ENCODE measurements around the gene RASD2. TPM values are rescaled to one million over a fixed set of nuclear protein-coding genes. Genes with fewer than 3 reads are reported as not detected.

Gene RASD2
- total and polyA plus RNA-seq, 2 experiments from 2014 or later = 1.2 to 3.6 TPM

- no peaks in the 10 kb centered on the region for H3K9me2 ChIP-seq (ENCODE audit: insufficient read depth)
- H3K27ac ChIP-seq (ENCODE audit: low read depth) = no peak overlapping the region
- ATAC-seq (no peak), DNase-seq (ENCODE audit: low spot score) (no peak)
- H3K4me1 ChIP-seq (ENCODE audit: insufficient read depth) = no peaks in the 10 kb centered on the region
- Mint-ChIP-seq H3K36me3 (ENCODE audit: low read depth) (no peaks in the 10 kb centered on the region), H3K4me3 (no peak overlapping the region), H3K27me3 (ENCODE audit: insufficient read depth, low read depth, poor library complexity) (peaks cover 6% of the 10 kb centered on the region), H3K4me1 (peaks cover 7% of the 10 kb centered on the region; the same call in 1 of the 3 replicates), H3K9me3 (no peaks in the 10 kb centered on the region), H3K27ac (no peak overlapping the region)
- no peak overlapping the region for H2AFZ ChIP-seq
- H3K4me3 ChIP-seq = no peak overlapping the region
- no peaks in the 10 kb centered on the region for H3K27me3 ChIP-seq (ENCODE audit: insufficient read depth)
- H3F3A ChIP-seq (replicated peaks; ENCODE audit: low read depth) = no peaks in the 10 kb centered on the region
- no peaks in the 10 kb centered on the region for H3K36me3 ChIP-seq (ENCODE audit: insufficient read depth)
- no peaks in the 10 kb centered on the region for H3K79me2 ChIP-seq (replicated peaks; ENCODE audit: insufficient read depth)
- TF ChIP-seq CREB1 (CRISPR knock-in tag; IDR thresholded peaks at IDR 0.05; ENCODE audit: low read depth) (no peak), STAT1 (IDR thresholded peaks at IDR 0.05; ENCODE audit: unreplicated experiment) (no peak), CTCF (conservative IDR thresholded peaks at IDR 0.05; ENCODE audit: low read depth in 2 of 2) (no peak), ZNF331 (CRISPR knock-in tag; IDR thresholded peaks at IDR 0.05; ENCODE audit: low read depth) (no peak), ZNF114 (CRISPR knock-in tag; IDR thresholded peaks at IDR 0.05) (no peak), POLR2AphosphoS5 (IDR thresholded peaks at IDR 0.05; ENCODE audit: low read depth) (no peak)
- TF ChIP-seq, protein P1, sequence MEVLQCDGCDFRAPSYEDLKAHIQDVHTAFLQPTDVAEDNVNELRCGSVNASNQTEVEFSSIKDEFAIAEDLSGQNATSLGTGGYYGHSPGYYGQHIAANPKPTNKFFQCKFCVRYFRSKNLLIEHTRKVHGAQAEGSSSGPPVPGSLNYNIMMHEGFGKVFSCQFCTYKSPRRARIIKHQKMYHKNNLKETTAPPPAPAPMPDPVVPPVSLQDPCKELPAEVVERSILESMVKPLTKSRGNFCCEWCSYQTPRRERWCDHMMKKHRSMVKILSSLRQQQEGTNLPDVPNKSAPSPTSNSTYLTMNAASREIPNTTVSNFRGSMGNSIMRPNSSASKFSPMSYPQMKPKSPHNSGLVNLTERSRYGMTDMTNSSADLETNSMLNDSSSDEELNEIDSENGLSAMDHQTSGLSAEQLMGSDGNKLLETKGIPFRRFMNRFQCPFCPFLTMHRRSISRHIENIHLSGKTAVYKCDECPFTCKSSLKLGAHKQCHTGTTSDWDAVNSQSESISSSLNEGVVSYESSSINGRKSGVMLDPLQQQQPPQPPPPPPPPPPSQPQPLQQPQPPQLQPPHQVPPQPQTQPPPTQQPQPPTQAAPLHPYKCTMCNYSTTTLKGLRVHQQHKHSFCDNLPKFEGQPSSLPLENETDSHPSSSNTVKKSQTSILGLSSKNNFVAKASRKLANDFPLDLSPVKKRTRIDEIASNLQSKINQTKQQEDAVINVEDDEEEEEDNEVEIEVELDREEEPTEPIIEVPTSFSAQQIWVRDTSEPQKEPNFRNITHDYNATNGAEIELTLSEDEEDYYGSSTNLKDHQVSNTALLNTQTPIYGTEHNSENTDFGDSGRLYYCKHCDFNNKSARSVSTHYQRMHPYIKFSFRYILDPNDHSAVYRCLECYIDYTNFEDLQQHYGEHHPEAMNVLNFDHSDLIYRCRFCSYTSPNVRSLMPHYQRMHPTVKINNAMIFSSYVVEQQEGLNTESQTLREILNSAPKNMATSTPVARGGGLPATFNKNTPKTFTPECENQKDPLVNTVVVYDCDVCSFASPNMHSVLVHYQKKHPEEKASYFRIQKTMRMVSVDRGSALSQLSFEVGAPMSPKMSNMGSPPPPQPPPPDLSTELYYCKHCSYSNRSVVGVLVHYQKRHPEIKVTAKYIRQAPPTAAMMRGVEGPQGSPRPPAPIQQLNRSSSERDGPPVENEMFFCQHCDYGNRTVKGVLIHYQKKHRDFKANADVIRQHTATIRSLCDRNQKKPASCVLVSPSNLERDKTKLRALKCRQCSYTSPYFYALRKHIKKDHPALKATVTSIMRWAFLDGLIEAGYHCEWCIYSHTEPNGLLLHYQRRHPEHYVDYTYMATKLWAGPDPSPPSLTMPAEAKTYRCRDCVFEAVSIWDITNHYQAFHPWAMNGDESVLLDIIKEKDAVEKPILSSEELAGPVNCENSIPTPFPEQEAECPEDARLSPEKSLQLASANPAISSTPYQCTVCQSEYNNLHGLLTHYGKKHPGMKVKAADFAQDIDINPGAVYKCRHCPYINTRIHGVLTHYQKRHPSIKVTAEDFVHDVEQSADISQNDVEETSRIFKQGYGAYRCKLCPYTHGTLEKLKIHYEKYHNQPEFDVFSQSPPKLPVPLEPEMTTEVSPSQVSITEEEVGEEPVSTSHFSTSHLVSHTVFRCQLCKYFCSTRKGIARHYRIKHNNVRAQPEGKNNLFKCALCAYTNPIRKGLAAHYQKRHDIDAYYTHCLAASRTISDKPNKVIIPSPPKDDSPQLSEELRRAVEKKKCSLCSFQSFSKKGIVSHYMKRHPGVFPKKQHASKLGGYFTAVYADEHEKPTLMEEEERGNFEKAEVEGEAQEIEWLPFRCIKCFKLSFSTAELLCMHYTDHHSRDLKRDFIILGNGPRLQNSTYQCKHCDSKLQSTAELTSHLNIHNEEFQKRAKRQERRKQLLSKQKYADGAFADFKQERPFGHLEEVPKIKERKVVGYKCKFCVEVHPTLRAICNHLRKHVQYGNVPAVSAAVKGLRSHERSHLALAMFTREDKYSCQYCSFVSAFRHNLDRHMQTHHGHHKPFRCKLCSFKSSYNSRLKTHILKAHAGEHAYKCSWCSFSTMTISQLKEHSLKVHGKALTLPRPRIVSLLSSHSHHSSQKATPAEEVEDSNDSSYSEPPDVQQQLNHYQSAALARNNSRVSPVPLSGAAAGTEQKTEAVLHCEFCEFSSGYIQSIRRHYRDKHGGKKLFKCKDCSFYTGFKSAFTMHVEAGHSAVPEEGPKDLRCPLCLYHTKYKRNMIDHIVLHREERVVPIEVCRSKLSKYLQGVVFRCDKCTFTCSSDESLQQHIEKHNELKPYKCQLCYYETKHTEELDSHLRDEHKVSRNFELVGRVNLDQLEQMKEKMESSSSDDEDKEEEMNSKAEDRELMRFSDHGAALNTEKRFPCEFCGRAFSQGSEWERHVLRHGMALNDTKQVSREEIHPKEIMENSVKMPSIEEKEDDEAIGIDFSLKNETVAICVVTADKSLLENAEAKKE (CRISPR knock-in tag; IDR thresholded peaks at IDR 0.05) = no peak
- TF ChIP-seq, protein P2, sequence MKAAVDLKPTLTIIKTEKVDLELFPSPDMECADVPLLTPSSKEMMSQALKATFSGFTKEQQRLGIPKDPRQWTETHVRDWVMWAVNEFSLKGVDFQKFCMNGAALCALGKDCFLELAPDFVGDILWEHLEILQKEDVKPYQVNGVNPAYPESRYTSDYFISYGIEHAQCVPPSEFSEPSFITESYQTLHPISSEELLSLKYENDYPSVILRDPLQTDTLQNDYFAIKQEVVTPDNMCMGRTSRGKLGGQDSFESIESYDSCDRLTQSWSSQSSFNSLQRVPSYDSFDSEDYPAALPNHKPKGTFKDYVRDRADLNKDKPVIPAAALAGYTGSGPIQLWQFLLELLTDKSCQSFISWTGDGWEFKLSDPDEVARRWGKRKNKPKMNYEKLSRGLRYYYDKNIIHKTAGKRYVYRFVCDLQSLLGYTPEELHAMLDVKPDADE (IDR thresholded peaks at IDR 0.05) = no peak
- no peaks in the 10 kb centered on the region for H4K20me1 ChIP-seq (replicated peaks; ENCODE audit: insufficient read depth)
- H3K4me2 ChIP-seq = no peak overlapping the region
Observed at GRCh38 chr22:35586771-35587170, 46.1 kb downstream of the RASD2 start.

Measured in GM23338 (cell line).